ENCODE measurements around the gene CBX6. TPM values are rescaled to one million over a fixed set of nuclear protein-coding genes. Genes with fewer than 3 reads are reported as not detected.

The CBX6 gene
- total RNA-seq, 4 donors from 2014 or later = 7.0 to 35.5 (median 10.7) TPM

DNA sequence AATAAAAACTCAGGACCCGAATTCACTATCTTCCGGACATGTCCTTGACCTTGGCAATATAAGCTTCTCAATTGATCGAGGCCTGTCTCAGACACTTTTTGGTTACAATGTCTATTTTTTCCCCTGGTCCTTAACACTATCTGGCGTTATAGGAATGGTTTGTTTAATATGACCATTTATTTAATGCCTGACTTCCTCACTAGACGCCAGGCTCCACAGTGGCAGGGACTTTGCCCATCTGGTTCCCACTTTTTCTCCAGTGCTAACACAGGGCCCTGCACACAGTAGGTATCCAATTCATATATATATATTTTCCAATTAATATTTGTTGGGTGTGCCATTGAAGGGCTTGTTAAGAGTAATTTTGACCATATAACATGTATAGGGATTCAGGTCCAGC lies 7.9 kb upstream of the CBX6 start:
- no peak for TF ChIP-seq POLR2A (IDR thresholded peaks at IDR 0.05)
- TF ChIP-seq, protein P1, sequence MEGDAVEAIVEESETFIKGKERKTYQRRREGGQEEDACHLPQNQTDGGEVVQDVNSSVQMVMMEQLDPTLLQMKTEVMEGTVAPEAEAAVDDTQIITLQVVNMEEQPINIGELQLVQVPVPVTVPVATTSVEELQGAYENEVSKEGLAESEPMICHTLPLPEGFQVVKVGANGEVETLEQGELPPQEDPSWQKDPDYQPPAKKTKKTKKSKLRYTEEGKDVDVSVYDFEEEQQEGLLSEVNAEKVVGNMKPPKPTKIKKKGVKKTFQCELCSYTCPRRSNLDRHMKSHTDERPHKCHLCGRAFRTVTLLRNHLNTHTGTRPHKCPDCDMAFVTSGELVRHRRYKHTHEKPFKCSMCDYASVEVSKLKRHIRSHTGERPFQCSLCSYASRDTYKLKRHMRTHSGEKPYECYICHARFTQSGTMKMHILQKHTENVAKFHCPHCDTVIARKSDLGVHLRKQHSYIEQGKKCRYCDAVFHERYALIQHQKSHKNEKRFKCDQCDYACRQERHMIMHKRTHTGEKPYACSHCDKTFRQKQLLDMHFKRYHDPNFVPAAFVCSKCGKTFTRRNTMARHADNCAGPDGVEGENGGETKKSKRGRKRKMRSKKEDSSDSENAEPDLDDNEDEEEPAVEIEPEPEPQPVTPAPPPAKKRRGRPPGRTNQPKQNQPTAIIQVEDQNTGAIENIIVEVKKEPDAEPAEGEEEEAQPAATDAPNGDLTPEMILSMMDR (IDR thresholded peaks at IDR 0.05) = no peak

DNA sequence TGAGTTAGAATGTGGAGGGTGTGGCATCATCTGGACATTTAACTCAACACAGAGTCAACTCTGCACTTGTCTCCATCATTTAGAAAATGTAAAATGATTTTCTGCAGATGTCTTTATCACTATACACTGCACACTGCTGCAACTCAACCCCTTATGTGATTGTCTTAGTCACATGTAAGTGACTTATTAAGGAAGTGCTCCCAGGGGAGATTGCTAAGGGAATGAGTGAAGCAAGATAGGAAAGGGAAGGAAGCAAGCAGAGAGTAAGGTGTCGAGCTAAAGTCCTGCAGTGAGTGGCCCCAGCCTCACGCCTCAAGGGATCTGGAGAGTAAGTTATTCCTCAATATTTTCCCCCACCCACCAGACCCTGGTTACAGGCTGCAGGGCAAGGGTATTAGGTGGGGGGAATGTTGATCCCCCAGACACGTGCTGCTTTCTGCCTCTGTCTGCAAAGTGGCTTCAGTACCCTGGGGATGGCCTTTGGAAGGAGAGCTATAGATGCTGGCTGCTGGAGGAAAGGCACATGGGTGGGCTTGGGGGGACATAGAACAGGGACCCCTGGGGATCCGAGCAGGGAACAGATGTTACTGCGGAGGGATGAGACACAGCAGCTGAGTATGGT lies 7.2 kb upstream of the CBX6 start:
- Histone ChIP-seq H3K9me3 (no peaks in the 10 kb centered on the region), H3K27me3 (no peaks in the 10 kb centered on the region), H3K4me3 (no peak overlapping the region), H3K36me3 (no peaks in the 10 kb centered on the region), H3K27ac (no peak overlapping the region), H3K4me1 (peaks cover 0 to 12% (median 0%) of the 10 kb centered on the region in 4 donors)
- DNase-seq = no peak
- TF ChIP-seq POLR2A (IDR thresholded peaks at IDR 0.05) = no peak
- TF ChIP-seq, protein P1 (IDR thresholded peaks at IDR 0.05) = no peak

More for the DNA sequence above, 7.9 kb upstream of the CBX6 start:
- H3K27ac ChIP-seq = no peak overlapping the region
- DNase-seq = no peak
- H3K9me3 ChIP-seq = no peaks in the 10 kb centered on the region
- peaks cover 0 to 12% (median 0%) of the 10 kb centered on the region in 4 donors for H3K4me1 ChIP-seq
- no peaks in the 10 kb centered on the region for H3K27me3 ChIP-seq
- no peak overlapping the region for H3K4me3 ChIP-seq
- H3K36me3 ChIP-seq = no peaks in the 10 kb centered on the region

DNA sequence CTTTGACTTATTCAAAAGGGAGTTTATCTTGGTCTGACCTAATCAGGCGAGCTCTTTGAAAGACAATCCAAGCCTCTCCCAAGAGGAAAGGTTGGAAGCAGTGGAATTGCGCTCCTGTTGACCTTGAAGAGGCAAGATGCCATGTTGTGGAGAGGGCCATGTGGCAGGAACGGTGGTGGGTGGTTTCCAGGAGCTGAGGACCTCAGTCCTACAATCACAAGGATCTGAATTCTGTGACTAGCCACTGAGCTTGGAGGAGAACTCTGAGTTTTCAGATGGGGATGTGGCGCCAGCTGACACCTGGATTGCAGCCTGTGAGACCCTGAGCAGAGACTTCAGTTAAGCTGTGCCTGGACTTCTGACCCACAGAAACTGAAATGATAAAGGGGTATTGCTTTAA lies 6.0 kb upstream of the CBX6 start:
- DNase-seq = no peak
- Histone ChIP-seq H3K4me1 (peaks cover 0 to 12% (median 0%) of the 10 kb centered on the region in 4 donors), H3K9me3 (no peaks in the 10 kb centered on the region), H3K4me3 (no peak overlapping the region), H3K27ac (no peak overlapping the region), H3K27me3 (no peaks in the 10 kb centered on the region), H3K36me3 (no peaks in the 10 kb centered on the region)
- TF ChIP-seq POLR2A (IDR thresholded peaks at IDR 0.05) = no peak
- TF ChIP-seq, protein P1 (IDR thresholded peaks at IDR 0.05) = no peak

DNA sequence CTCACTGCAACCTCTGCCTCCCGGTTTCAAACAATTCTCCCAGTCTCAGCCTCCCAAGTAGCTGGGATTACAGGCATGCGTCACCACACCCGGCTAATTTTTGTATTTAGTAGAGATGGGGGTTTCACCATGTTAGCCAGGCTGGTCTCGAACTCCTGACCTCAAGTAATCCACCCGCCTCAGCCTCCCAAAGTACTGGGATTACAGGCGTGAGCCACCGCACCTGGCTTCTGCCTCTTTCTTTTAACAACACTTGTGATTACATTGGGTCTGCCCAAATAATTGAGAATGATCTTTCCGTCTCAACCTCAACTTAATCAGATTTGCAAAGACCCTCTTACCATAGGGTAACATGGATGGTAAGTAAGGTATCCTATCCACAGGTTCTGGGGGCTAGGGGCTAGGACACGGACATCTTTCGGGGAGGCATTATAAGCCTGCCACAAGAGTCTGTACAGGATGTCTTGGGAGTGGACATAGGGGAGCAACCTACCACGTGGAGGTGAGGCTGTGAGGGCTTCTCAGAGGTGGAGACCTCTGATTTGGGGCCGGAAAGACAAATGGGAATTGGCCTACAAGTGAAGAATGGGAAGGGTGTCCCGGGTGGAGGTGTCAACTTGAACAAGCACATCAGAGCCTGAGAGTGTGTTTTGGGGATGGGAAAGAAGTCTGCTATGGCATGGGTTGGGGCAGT lies 2.7 kb upstream of the CBX6 start:
- peak in 1 of 3 donors; percentile 10 for DNase-seq
- Histone ChIP-seq H3K27ac (no peak overlapping the region), H3K4me1 (peaks cover 0 to 15% (median 7%) of the 10 kb centered on the region in 4 donors), H3K27me3 (no peaks in the 10 kb centered on the region), H3K36me3 (no peaks in the 10 kb centered on the region), H3K9me3 (no peaks in the 10 kb centered on the region), H3K4me3 (no peak overlapping the region)
- TF ChIP-seq POLR2A (IDR thresholded peaks at IDR 0.05) = no peak
- TF ChIP-seq, protein P1 (IDR thresholded peaks at IDR 0.05) = no peak

DNA sequence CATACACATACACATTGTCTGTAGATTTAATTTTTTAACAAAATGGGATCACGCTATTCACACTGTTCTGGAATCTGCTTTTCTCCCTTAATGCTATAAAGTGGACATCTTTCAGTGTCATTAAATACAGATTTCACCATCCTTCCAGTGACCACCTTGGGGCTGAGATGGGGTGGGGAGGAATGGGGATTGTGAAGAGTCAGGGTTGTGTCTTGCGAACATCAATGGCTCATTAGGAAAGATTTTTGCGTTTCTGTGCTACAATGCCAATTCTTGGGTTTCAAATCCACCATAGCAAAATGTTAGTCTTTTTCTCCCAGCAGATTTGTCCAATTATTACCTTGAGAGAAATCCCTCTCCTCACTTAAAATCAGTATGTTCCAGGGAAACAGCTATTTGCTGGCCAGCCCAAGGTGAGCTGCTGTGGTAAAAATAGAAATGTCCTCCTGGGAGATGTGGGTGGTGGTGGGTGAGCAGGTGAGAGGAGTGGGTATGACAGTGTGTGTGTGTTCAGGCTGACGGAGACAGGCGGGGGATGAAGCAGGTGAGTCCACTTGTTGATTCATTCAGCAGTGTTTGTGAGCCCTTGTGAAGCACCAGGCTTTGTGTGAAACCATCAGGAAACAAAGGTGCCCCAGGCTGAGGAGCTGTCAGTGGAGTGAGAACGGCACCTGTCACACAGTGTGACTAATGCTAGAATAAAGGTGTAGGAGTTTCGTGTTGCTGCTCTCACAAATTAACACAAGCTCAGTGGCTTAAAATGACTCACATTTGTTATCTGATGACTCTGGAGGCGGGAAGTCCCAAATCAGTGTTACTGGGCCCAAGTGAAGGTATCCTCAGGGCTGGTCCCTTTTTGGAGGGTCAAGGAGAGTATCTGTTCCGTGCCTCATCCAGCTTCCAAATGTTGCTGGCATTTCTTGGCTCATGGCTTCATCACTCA lies 1.7 kb upstream of the CBX6 start:
- no peaks in the 10 kb centered on the region for H3K27me3 ChIP-seq

More for the DNA sequence above, 1.7 kb upstream of the CBX6 start:
- H3K4me3 ChIP-seq = peak overlapping the region in 1 of 4 donors; percentile 57
- H3K36me3 ChIP-seq = no peaks in the 10 kb centered on the region
- no peak for TF ChIP-seq POLR2A (IDR thresholded peaks at IDR 0.05)
- TF ChIP-seq, protein P1 (IDR thresholded peaks at IDR 0.05) = no peak
- H3K27ac ChIP-seq = peak overlapping the region in 2 of 4 donors; percentile 86
- peak in 1 of 3 donors; percentile 16 for DNase-seq
- no peaks in the 10 kb centered on the region for H3K9me3 ChIP-seq
- peaks cover 0 to 22% (median 10%) of the 10 kb centered on the region in 4 donors for H3K4me1 ChIP-seq

Data from Peyer's patch (tissue), 4 donors.